ENCODE measurements around the gene TTBK1.

GRCh38 chr6:43307451-43308100 lies 64.3 kb downstream of the TTBK1 start:
- TF ChIP-seq, protein P1, sequence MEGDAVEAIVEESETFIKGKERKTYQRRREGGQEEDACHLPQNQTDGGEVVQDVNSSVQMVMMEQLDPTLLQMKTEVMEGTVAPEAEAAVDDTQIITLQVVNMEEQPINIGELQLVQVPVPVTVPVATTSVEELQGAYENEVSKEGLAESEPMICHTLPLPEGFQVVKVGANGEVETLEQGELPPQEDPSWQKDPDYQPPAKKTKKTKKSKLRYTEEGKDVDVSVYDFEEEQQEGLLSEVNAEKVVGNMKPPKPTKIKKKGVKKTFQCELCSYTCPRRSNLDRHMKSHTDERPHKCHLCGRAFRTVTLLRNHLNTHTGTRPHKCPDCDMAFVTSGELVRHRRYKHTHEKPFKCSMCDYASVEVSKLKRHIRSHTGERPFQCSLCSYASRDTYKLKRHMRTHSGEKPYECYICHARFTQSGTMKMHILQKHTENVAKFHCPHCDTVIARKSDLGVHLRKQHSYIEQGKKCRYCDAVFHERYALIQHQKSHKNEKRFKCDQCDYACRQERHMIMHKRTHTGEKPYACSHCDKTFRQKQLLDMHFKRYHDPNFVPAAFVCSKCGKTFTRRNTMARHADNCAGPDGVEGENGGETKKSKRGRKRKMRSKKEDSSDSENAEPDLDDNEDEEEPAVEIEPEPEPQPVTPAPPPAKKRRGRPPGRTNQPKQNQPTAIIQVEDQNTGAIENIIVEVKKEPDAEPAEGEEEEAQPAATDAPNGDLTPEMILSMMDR (conservative IDR thresholded peaks at IDR 0.05; ENCODE audit: low read depth, low read length): no peak
- TF ChIP-seq RAD21 (IDR thresholded peaks at IDR 0.05; ENCODE audit: low read length) (no peak), NFE2L2 (IDR thresholded peaks at IDR 0.05; ENCODE audit: low read depth, low read length) (no peak), BHLHE40 (IDR thresholded peaks at IDR 0.05; ENCODE audit: low read depth, low read length) (no peak), CEBPB (IDR thresholded peaks at IDR 0.05; ENCODE audit: low read depth, low read length) (no peak), USF2 (IDR thresholded peaks at IDR 0.05; ENCODE audit: low read depth, low read length) (no peak), POLR2A (IDR thresholded peaks at IDR 0.05; ENCODE audit: low read depth, low read length) (no peak), RFX5 (IDR thresholded peaks at IDR 0.05; ENCODE audit: low read depth, low read length) (no peak), ELK1 (IDR thresholded peaks at IDR 0.05; ENCODE audit: borderline replicate concordance, low read depth, low read length) (no peak), SMC3 (IDR thresholded peaks at IDR 0.05; ENCODE audit: low read depth, low read length) (no peak)
